Measurements from ENCODE around the gene CFAP97.
A peak's percentile ranks its signal among the peaks of the same experiment; 100 is the strongest.
"Not testable (repeated sequence)": the region's sequence is repeated elsewhere in the genome, so short reads cannot be mapped to it uniquely, and the experiment has no call there.

Gene CFAP97

GRCh38 chr4:185209031-185209851, 5.4 kb upstream of the CFAP97 start, which contains the start of gene SNX25:
Gene SNX25, plus strand, starts transcription at chr4:185209598. Its CDS starts 229 bp downstream, at chr4:185209827.
- H3K36me3 ChIP-seq (ENCODE audit: control insufficient read depth, insufficient read depth, low read length) = no peaks in the 10 kb centered on the region
- H3K9ac ChIP-seq (ENCODE audit: low read depth, low read length) = peak within 1 kb of the TSS; percentile 42
- H3K27me3 ChIP-seq (ENCODE audit: control insufficient read depth, insufficient read depth, low read length) = peaks cover 23% of the 10 kb centered on the region
- H3K9me3 ChIP-seq (ENCODE audit: control insufficient read depth, insufficient read depth, low read length) = no peaks in the 10 kb centered on the region
- peak within 1 kb of the TSS; percentile 73 for H3K4me3 ChIP-seq (ENCODE audit: low read depth, low read length)
- H3K4me1 ChIP-seq (ENCODE audit: control insufficient read depth, insufficient read depth, low read length) = peaks cover 14% of the 10 kb centered on the region

- peaks cover 24% of the 10 kb centered on the region for H3K27me3 ChIP-seq (ENCODE audit: control insufficient read depth, insufficient read depth, low read length)
- no peak overlapping the region for H3K9ac ChIP-seq (ENCODE audit: low read depth, low read length)
- no peaks in the 10 kb centered on the region for H3K9me3 ChIP-seq (ENCODE audit: control insufficient read depth, insufficient read depth, low read length)
- peaks cover 10% of the 10 kb centered on the region for H3K4me1 ChIP-seq (ENCODE audit: control insufficient read depth, insufficient read depth, low read length)
- H3K4me3 ChIP-seq (ENCODE audit: low read depth, low read length) = no peak overlapping the region
- H3K36me3 ChIP-seq (ENCODE audit: control insufficient read depth, insufficient read depth, low read length) = no peaks in the 10 kb centered on the region
Observed at GRCh38 chr4:185207466-185207865, 3.7 kb upstream of the CFAP97 start.

GRCh38 chr4:185205697-185206342, 2.0 kb upstream of the CFAP97 start:
- Histone ChIP-seq H3K27me3 (ENCODE audit: control insufficient read depth, insufficient read depth, low read length) (peaks cover 17% of the 10 kb centered on the region), H3K4me1 (ENCODE audit: control insufficient read depth, insufficient read depth, low read length) (peaks cover 12% of the 10 kb centered on the region), H3K36me3 (ENCODE audit: control insufficient read depth, insufficient read depth, low read length) (no peaks in the 10 kb centered on the region), H3K9ac (ENCODE audit: low read depth, low read length) (no peak overlapping the region), H3K9me3 (ENCODE audit: control insufficient read depth, insufficient read depth, low read length) (no peaks in the 10 kb centered on the region), H3K4me3 (ENCODE audit: low read depth, low read length) (no peak overlapping the region)

- Histone ChIP-seq H3K27me3 (ENCODE audit: control insufficient read depth, insufficient read depth, low read length) (peaks cover 17% of the 10 kb centered on the region), H3K4me1 (ENCODE audit: control insufficient read depth, insufficient read depth, low read length) (peaks cover 12% of the 10 kb centered on the region)
- not testable (repeated sequence) for H3K9ac ChIP-seq (ENCODE audit: low read depth, low read length); H3K4me3 ChIP-seq (ENCODE audit: low read depth, low read length); H3K36me3 ChIP-seq (ENCODE audit: control insufficient read depth, insufficient read depth, low read length); H3K9me3 ChIP-seq (ENCODE audit: control insufficient read depth, insufficient read depth, low read length)
Observed at GRCh38 chr4:185205073-185205472, 1.3 kb upstream of the CFAP97 start.

- Histone ChIP-seq H3K9me3 (ENCODE audit: control insufficient read depth, insufficient read depth, low read length) (no peaks in the 10 kb centered on the region), H3K36me3 (ENCODE audit: control insufficient read depth, insufficient read depth, low read length) (no peaks in the 10 kb centered on the region), H3K27me3 (ENCODE audit: control insufficient read depth, insufficient read depth, low read length) (peaks cover 17% of the 10 kb centered on the region), H3K4me1 (ENCODE audit: control insufficient read depth, insufficient read depth, low read length) (peaks cover 12% of the 10 kb centered on the region), H3K9ac (ENCODE audit: low read depth, low read length) (peak overlapping the region; percentile 50), H3K4me3 (ENCODE audit: low read depth, low read length) (peak overlapping the region; percentile 58)
Observed at GRCh38 chr4:185204238-185204910, 574 bp upstream of the CFAP97 start.

- H3K4me3 ChIP-seq (ENCODE audit: low read depth, low read length) = peak overlapping the region; percentile 58
- H3K9ac ChIP-seq (ENCODE audit: low read depth, low read length) = no peak overlapping the region
- peaks cover 11% of the 10 kb centered on the region for H3K27me3 ChIP-seq (ENCODE audit: control insufficient read depth, insufficient read depth, low read length)
- H3K4me1 ChIP-seq (ENCODE audit: control insufficient read depth, insufficient read depth, low read length) = peaks cover 12% of the 10 kb centered on the region
- no peaks in the 10 kb centered on the region for H3K36me3 ChIP-seq (ENCODE audit: control insufficient read depth, insufficient read depth, low read length)
- no peaks in the 10 kb centered on the region for H3K9me3 ChIP-seq (ENCODE audit: control insufficient read depth, insufficient read depth, low read length)
Observed at GRCh38 chr4:185202984-185203485, 765 bp downstream of the CFAP97 start.

GRCh38 chr4:185201977-185202962, 1.5 kb downstream of the CFAP97 start:
- Histone ChIP-seq H3K36me3 (ENCODE audit: control insufficient read depth, insufficient read depth, low read length) (no peaks in the 10 kb centered on the region), H3K9ac (ENCODE audit: low read depth, low read length) (no peak overlapping the region), H3K4me3 (ENCODE audit: low read depth, low read length) (peak overlapping the region; percentile 58), H3K27me3 (ENCODE audit: control insufficient read depth, insufficient read depth, low read length) (peaks cover 7% of the 10 kb centered on the region), H3K4me1 (ENCODE audit: control insufficient read depth, insufficient read depth, low read length) (peaks cover 12% of the 10 kb centered on the region), H3K9me3 (ENCODE audit: control insufficient read depth, insufficient read depth, low read length) (no peaks in the 10 kb centered on the region)

GRCh38 chr4:185198189-185198588, 5.6 kb downstream of the CFAP97 start:
- not testable (repeated sequence) for H3K9me3 ChIP-seq (ENCODE audit: control insufficient read depth, insufficient read depth, low read length); H3K9ac ChIP-seq (ENCODE audit: low read depth, low read length); H3K27me3 ChIP-seq (ENCODE audit: control insufficient read depth, insufficient read depth, low read length); H3K36me3 ChIP-seq (ENCODE audit: control insufficient read depth, insufficient read depth, low read length); H3K4me3 ChIP-seq (ENCODE audit: low read depth, low read length)
- H3K4me1 ChIP-seq (ENCODE audit: control insufficient read depth, insufficient read depth, low read length) = peaks cover 12% of the 10 kb centered on the region

GRCh38 chr4:185196437-185196836, 7.4 kb downstream of the CFAP97 start:
- H3K4me1 ChIP-seq (ENCODE audit: control insufficient read depth, insufficient read depth, low read length) = peaks cover 2% of the 10 kb centered on the region
- no peaks in the 10 kb centered on the region for H3K9me3 ChIP-seq (ENCODE audit: control insufficient read depth, insufficient read depth, low read length)
- H3K36me3 ChIP-seq (ENCODE audit: control insufficient read depth, insufficient read depth, low read length) = no peaks in the 10 kb centered on the region
- no peak overlapping the region for H3K9ac ChIP-seq (ENCODE audit: low read depth, low read length)
- no peak overlapping the region for H3K4me3 ChIP-seq (ENCODE audit: low read depth, low read length)
- H3K27me3 ChIP-seq (ENCODE audit: control insufficient read depth, insufficient read depth, low read length) = no peaks in the 10 kb centered on the region

GRCh38 chr4:185194924-185195888, 8.6 kb downstream of the CFAP97 start:
- Histone ChIP-seq H3K9me3 (ENCODE audit: control insufficient read depth, insufficient read depth, low read length) (no peaks in the 10 kb centered on the region), H3K4me1 (ENCODE audit: control insufficient read depth, insufficient read depth, low read length) (no peaks in the 10 kb centered on the region), H3K9ac (ENCODE audit: low read depth, low read length) (no peak overlapping the region), H3K36me3 (ENCODE audit: control insufficient read depth, insufficient read depth, low read length) (no peaks in the 10 kb centered on the region), H3K4me3 (ENCODE audit: low read depth, low read length) (no peak overlapping the region), H3K27me3 (ENCODE audit: control insufficient read depth, insufficient read depth, low read length) (no peaks in the 10 kb centered on the region)
